ENCODE results near the gene ZSWIM3. TPM values are rescaled to one million over a fixed set of nuclear protein-coding genes. Genes with fewer than 3 reads are reported as not detected.
"Not testable (repeated sequence)": the region's sequence is repeated elsewhere in the genome, so short reads cannot be mapped to it uniquely, and the experiment has no call there.

Gene ZSWIM3
- total RNA-seq: 6.2 and 6.7 TPM in 2 replicates

DNA sequence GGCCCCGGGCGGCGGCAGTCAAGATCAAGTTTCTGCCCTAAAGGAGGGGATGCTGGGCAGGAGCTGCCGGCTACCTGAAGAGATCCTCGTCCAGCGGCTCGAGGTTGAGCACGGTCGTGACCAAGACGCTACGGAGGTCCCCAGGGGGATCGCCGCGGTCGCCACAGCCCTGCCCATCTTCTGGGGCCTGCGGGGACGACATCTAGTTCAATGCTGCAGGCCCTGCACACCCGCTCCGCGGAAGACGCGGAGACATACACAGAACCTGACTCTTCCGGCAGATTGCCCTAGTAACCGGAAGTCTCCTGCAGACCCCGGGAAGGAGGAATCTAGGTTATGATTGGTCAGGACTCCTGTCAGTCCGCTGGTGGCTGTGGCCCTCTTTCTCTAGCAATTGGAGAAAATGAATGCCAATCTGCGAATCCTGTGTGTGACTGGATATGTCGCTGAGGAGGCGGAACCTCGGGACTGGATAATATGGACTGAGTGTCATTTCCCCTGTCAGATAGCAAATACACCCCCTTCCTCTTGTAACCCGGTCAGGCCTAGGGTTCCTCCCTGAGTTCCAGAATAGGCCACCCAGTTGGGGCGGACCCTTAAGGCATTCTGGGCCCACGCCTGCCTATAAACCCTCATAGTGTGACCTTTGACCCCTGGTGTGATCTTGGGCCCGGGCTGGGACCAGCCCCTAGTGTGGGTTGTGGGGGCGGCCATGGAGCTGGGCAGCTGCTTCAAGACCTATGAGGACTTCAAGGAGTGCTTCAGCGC, at the start of gene ZSWIM3, which contains the start of gene ACOT8:
Gene ZSWIM3 (plus strand): TSS at position 501 of the 768 bp plus-strand sequence. CDS start 212 bp downstream, at position 713.
Gene ACOT8 (minus strand): TSS at position 279 of the 768 bp plus-strand sequence. CDS start 77 bp downstream, at position 202.
- DNase-seq (ENCODE audit: extremely low read depth, low read depth, low spot score): peak; percentile 100

DNA sequence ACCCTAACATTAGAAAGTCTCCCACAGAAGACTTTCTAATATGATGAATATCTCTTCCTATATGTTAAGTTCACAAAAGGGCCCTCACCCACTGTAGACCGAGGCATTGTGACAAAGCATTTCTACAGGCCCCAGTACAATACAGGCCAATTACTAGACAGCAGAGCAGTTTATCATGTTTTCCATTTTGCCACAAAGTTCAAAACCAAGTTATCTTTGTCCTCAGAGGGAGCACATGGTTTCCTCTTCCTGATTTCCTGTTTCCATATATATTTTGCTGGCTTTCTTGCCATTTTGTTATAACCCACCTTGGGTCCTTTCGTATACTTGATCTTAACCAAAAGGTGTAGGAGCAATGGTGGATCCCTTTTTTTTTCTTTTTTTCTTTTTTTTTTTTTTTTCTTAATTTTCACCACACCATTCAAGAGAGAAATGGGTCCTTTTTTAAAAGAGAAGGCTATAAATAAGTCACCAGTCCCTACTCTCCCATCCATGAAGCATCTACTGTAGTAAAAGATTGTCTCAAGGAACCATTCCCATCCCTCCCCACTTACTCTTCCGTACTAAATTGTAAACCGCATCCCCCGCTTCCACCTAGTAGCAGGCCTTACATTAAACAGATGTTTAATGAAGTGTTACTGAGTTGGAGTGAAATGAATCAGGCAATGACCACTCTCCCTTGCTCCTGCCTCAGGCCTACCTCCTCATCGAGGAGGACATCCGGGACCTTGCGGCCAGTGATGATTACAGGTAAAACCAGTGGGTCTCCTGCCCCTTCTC, 47.0 kb upstream of the ZSWIM3 start:
- DNase-seq (ENCODE audit: extremely low read depth, low read depth, low spot score): no peak

GRCh38 chr20:45812157-45813005, 45.0 kb upstream of the ZSWIM3 start, which contains the start of gene UBE2C:
Gene UBE2C, plus strand, starts transcription at chr20:45812644. Its CDS starts 52 bp downstream, at chr20:45812696.
- DNase-seq (ENCODE audit: extremely low read depth, low read depth, low spot score): peak; percentile 98

GRCh38 chr20:45813006-45813340, 44.4 kb upstream of the ZSWIM3 start:
- DNase-seq (ENCODE audit: extremely low read depth, low read depth, low spot score): no peak

GRCh38 chr20:45813489-45813888, 43.9 kb upstream of the ZSWIM3 start:
- DNase-seq (ENCODE audit: extremely low read depth, low read depth, low spot score): no peak

GRCh38 chr20:45814314-45814713, 43.1 kb upstream of the ZSWIM3 start:
- no peak for DNase-seq (ENCODE audit: extremely low read depth, low read depth, low spot score)

GRCh38 chr20:45816951-45817350, 40.5 kb upstream of the ZSWIM3 start:
- no peak for DNase-seq (ENCODE audit: extremely low read depth, low read depth, low spot score)

DNA sequence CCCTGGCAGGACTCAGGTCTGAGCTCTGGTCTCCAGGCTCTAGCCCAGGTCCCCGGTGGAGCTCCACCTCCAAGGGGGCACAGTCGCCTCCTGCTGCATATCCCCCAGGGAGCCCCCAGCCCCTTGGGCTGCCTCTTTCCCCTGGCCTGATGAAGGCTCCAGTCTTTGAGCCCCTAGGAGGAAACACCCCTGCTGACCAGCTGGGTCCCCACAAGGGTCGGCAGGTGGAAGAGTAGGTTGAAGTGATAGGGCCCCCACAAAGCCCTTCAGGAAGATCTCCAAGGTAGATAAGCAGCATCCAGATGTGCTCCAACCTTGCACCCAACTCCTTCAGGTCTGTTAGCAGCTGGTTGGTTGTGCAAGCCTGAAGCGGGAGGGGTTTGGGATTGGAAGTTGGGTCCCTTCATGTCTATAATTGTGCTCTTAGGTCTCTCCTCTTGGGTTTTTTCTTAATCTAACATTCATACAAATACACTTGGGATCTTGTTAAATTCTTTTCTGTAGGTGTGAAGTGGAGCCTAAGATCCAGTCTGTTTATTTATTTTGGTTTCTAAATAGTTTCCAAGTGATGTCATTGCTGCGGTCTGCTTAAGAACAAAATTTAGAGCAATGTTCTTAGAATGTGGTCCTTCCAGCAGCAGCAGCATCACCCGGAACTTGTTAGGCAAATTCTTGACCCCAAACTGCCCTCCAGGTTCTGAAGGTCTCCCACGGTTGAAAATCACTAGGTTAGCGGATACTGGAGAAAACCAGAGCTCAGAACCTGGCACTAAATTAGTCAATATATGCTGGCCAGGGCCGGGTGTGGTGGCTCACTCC, 39.8 kb upstream of the ZSWIM3 start:
- DNase-seq (ENCODE audit: extremely low read depth, low read depth, low spot score): no peak

GRCh38 chr20:45818239-45818638, 39.2 kb upstream of the ZSWIM3 start:
- no peak for DNase-seq (ENCODE audit: extremely low read depth, low read depth, low spot score)

- DNase-seq (ENCODE audit: extremely low read depth, low read depth, low spot score): no peak
Observed at GRCh38 chr20:45819466-45819865, 37.9 kb upstream of the ZSWIM3 start.

DNA sequence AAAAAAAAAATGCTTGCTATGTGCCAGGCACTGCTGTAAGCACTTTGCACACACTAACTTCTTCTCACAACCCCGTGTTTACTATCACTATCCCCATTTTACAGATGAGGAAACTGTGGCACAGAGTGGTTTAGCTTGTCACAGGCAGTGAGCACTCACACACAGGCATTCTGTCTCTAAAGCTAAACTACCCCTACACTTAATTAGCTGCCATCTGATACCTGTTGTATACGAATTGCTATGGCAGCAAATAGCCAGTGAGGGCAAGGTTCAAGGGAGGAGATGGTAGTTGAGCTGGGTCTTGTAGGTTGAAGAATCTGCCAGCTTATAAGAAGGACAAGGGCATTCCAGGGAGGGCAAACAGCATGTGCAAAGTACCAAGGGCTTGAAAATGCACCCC, 35.5 kb upstream of the ZSWIM3 start:
- no peak for DNase-seq (ENCODE audit: extremely low read depth, low read depth, low spot score)

DNA sequence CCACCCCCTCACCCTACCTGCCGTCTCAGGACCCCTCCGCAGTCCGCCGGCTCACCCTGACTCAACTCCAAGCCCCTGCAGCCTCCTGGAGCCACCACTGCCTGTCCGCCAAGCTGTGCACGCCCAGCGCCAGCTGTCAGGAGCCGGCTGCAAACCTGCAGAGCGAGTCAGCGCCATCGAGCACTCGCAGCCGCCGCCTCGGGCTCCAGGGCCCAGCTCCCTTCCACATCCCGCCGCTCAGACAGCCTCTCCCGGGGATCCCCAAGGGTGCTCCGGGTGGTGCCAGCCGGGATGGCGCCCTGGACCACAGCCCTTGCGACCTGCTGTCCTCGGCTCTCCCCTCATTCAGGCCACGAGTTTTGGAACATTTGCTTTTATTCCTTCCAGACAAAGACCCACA, 34.6 kb upstream of the ZSWIM3 start:
- DNase-seq (ENCODE audit: extremely low read depth, low read depth, low spot score): no peak

GRCh38 chr20:45823949-45824835, 33.2 kb upstream of the ZSWIM3 start:
- DNase-seq (ENCODE audit: extremely low read depth, low read depth, low spot score): no peak

DNA sequence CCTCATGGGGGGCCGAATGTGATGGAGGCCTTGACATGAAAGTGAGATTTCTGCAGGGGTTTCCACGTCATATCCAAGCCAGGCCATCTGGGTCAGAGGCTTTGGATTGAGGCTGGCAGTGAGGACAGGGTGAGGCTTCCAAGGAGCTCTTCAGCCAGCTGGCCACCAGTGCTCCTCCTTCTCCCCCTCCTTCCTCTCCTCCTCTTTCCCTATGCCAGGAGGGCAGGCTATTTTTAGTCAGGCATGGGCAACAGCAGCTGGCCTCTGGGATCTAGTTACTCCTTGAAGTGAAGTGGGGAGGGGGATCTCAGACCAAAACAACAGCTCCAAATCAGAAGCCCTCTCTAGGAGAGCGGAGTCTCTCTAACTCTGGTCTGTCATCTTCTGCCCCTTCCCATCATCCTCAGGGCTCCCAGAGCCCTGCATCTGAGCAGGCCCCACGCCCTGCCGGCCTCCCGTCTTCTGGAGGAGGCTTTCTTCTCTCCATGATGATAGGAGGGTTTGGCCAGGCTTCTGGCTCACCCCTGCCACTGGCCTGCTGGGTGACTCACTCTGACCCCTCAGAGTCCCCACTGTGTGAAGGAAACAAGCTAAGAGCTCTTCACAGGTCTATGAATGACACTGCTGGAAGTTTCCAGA, 30.9 kb upstream of the ZSWIM3 start:
- no peak for DNase-seq (ENCODE audit: extremely low read depth, low read depth, low spot score)

- DNase-seq (ENCODE audit: extremely low read depth, low read depth, low spot score): no peak
Observed at GRCh38 chr20:45827030-45827652, 30.3 kb upstream of the ZSWIM3 start, which contains the start of gene TNNC2. Gene TNNC2, minus strand, starts transcription at chr20:45827312. Its CDS starts 64 bp downstream, at chr20:45827248.

DNA sequence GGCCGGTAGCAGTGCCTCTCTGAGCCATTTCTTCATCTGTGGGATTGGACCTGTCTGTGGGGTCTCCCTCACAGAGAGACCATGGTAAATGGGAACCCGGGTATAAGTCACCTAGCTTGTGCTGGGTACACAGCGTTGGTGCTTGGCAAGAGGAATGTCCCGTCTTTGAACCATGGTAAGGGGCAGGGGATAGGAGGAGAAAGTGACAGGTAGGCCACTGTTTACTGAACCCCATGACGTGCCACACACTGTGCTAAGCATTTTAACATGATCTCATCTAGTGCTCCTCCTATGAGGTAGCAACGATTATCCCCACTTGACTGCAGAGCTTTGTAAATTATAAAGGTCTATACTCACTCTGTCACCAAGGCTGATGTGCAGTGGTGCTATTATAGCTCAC, 29.7 kb upstream of the ZSWIM3 start:
- no peak for DNase-seq (ENCODE audit: extremely low read depth, low read depth, low spot score)

- DNase-seq (ENCODE audit: extremely low read depth, low read depth, low spot score): no peak
Observed at GRCh38 chr20:45828589-45828988, 28.8 kb upstream of the ZSWIM3 start.

GRCh38 chr20:45829673-45830106, 27.7 kb upstream of the ZSWIM3 start:
- not testable (repeated sequence) for DNase-seq (ENCODE audit: extremely low read depth, low read depth, low spot score)

Measured in glomerular endothelial cell (primary cell).